Pancreas (tissue), 10 donors: ENCODE measurements around the gene KRABD2.

ENCODE experiments used
- ATAC-seq, 4 donors: fragments of 200-7000 bp; cut with Tn5 transposase; one replicate each; pipeline versions ENCODE4 v1.8.0 to v1.9.1; 2020; ENCODE audit warnings: mild to moderate bottlenecking in 4 of 4, moderate library complexity in 4 of 4
- DNase-seq, 6 donors: peaks; one replicate each; pipeline ENCODE4 v3.0.0-alpha.2; 2020
- FAIRE-seq: peaks from 2 replicates; lab custom pipeline; 2012; peaks lifted over from hg19 to GRCh38; lab: Jason Lieb, UNC
- H3K27ac ChIP-seq, 4 donors: fragments of 200-600 bp; sonication (generic); 1 replicate in 3 of 4; 2 replicates in 1 of 4; pipeline versions ENCODE4 v1.5.0 to v1.8.0; 2020
- H3K27me3 ChIP-seq, 4 donors: fragments of 200-600 bp; one replicate each; pipeline ENCODE4 v1.8.0; 2021
- H3K36me3 ChIP-seq, 3 donors: fragments of 200-600 bp; sonication (generic) in 1 of 3; one replicate each; pipeline versions ENCODE4 v1.5.0 to v1.8.0; 2020 to 2021
- H3K4me1 ChIP-seq, 3 donors: fragments of 200-600 bp; one replicate each; pipeline ENCODE4 v1.8.0; 2021
- H3K4me3 ChIP-seq, 4 donors: fragments of 200-600 bp; sonication (generic) in 2 of 4; one replicate each; pipeline versions ENCODE4 v1.5.0 to v1.8.0; 2020 to 2021
- H3K9me3 ChIP-seq, 4 donors: fragments of 200-600 bp; one replicate each; pipeline ENCODE4 v1.8.0; 2021
- whole genome bisulfite sequencing, 2 donors: extraction: QIAGEN DNeasy Blood & Tissue Kit; methylation state at CpG; one replicate each; pipeline ENCODE4 v1.1.7; 2013; 5-methylcytosine and 5-hydroxymethylcytosine counted together
- intact Hi-C, 3 donors: fragments of 100-400 bp; cut with DNase I; formaldehyde crosslinking; loops; one replicate each; pipeline versions ENCODE4 v1.11.1 to v1.14.2; 2022
- TF ChIP-seq, protein P1 (sequence below), 4 donors: fragments of 200-600 bp; sonication (generic) in 3 of 4; IDR thresholded peaks; one replicate each; pipeline versions ENCODE4 v1.5.0 to v1.8.0; 2021; ENCODE audit warnings: antibody characterized with exemption in 4 of 4
- donor health status: healthy with polysubstance abuse.
- donor health status: DM: no; HTN: no; CAD: no; lungs with moderate emphysema.
- donor health status: DM: no; HTN: no; CAD: no.
- donor health status: control.
- donor health status: control.
- donor health status: Bipolar disorder and iron deficiency.
- donor health status: DM: yes; HTN: yes; CAD: no.
- donor health status: DM: no; HTN: no; CAD: no.
- donor health status: DM: no; HTN: no; CAD: no.
- donor health status: DM: yes; HTN: yes; CAD: no.

KRABD2 gene

DNA sequence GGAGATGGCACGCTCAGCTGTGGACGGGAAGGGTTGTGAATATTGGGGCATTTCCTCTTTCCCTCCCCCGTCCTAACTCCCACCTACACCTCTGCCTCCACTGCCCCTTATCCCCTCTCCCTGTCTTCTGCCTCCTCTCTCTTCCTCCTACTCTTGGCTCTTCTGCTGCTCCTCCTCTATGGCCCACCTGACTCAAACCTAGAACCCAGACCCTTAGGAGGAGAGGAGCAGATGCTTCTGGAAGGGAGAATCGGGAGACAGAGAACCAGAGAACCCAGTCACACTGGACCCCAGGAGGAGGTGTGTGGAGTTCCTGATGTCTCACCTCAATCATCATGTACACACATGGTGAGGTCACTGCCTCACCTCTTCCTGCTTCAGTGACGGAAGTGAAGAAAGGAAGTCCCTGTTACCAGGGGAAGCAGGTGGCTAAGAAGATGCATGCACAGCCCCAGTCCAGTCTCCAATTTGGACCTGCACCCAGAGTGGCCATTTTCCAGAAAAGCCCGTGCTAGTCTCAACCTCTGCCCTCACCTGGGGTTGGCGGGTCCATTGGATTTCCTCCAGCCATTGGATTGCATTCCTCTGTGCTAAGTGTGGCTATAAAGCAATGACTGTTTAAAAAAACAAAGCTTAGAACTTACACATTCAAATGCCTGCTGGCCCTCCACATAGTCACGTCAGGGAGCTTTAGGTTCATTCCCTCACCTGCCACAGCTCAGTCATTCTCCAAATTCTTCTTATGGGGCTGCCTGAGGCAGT, 17.1 kb upstream of the KRABD2 start:
- Histone ChIP-seq H3K27me3 (peaks cover 0 to under 1% (median 0%) of the 10 kb centered on the region in 4 donors), H3K36me3 (no peaks in the 10 kb centered on the region), H3K9me3 (no peaks in the 10 kb centered on the region), H3K27ac (no peak overlapping the region), H3K4me1 (no peaks in the 10 kb centered on the region), H3K4me3 (no peak overlapping the region)
- peak in 3 of 4 donors; percentile 31 to 54 (median 44) for ATAC-seq
- 48 to 49% methylated on average over 8 of the region's 8 CpGs for WGBS, 2 donors
- DNase-seq = no peak
- TF ChIP-seq, protein P1, sequence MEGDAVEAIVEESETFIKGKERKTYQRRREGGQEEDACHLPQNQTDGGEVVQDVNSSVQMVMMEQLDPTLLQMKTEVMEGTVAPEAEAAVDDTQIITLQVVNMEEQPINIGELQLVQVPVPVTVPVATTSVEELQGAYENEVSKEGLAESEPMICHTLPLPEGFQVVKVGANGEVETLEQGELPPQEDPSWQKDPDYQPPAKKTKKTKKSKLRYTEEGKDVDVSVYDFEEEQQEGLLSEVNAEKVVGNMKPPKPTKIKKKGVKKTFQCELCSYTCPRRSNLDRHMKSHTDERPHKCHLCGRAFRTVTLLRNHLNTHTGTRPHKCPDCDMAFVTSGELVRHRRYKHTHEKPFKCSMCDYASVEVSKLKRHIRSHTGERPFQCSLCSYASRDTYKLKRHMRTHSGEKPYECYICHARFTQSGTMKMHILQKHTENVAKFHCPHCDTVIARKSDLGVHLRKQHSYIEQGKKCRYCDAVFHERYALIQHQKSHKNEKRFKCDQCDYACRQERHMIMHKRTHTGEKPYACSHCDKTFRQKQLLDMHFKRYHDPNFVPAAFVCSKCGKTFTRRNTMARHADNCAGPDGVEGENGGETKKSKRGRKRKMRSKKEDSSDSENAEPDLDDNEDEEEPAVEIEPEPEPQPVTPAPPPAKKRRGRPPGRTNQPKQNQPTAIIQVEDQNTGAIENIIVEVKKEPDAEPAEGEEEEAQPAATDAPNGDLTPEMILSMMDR (IDR thresholded peaks at IDR 0.05) = no peak
- intact Hi-C loops = no loop called here
- no peak for FAIRE-seq

DNA sequence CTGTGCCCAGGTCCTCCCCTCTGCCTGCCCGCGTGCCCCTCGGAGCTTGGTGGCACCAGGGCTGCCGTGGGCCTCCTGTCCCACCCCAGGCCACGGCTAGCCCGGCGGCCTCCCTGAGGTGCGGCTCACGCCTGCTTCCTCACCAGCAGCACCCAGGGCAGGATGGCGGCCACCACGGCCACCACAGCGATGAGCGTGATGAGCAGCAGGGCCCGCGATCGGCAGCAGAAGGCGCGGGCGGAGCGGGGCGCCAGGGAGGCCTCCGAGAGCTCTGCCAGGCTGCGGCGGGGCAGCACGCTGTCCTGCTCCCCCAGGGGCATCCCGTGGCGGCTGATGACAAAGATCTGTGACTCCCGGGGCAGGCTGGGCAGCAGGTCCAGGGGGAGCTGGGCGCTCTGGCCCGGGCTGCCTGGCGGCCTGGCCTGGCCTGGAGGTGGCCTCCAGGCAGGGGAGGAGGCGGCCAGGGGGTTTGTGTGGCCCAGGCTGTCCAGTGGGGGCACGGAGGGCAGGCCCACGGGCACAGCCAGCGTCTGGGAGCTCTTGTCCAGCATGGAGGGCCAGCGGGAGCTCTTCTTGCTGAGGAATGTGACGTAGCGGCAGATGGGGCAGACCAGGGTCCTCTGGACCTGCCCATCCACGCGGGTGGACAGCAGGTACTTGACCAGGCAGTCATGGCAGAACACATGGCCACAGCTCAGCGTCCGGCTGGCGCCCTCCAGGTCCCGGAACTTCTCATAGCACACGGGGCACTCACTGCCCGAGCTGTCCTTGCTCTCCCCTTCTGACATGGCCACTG, 16.4 kb upstream of the KRABD2 start:
- Histone ChIP-seq H3K9me3 (no peaks in the 10 kb centered on the region), H3K4me1 (no peaks in the 10 kb centered on the region), H3K4me3 (no peak overlapping the region), H3K27me3 (no peaks in the 10 kb centered on the region), H3K27ac (no peak overlapping the region), H3K36me3 (no peaks in the 10 kb centered on the region)
- intact Hi-C loops = no loop called here
- TF ChIP-seq, protein P1 (IDR thresholded peaks at IDR 0.05) = no peak
- DNase-seq = peak in 1 of 6 donors; percentile 65
- FAIRE-seq = no peak
- WGBS, 2 donors = 74 to 84% methylated on average over 30 to 46 of the region's 46 CpGs
- ATAC-seq = no peak

DNA sequence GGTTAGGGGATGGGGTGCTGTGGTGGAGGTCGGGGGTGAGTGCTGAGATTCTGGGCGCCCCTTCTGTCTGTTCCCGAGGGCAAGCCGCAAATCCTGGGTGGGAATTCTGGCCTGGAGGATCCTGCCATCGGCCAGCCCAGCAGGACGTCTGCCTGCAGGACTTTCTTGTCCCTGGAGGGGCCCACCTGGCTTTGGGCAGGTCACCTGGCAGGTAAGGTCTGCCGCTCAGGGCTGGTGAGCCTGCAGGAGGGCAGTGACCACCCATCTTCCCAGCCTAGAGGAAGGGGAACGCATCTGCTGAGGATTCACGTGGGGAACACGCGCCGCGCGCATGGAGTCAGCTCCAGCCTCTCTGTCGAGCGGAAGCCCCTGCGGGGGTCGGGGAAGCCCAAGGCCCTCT, 15.8 kb upstream of the KRABD2 start:
- TF ChIP-seq, protein P1 (IDR thresholded peaks at IDR 0.05) = no peak
- intact Hi-C loops = no loop called here
- Histone ChIP-seq H3K4me1 (no peaks in the 10 kb centered on the region), H3K36me3 (no peaks in the 10 kb centered on the region), H3K27me3 (no peaks in the 10 kb centered on the region), H3K4me3 (no peak overlapping the region), H3K9me3 (no peaks in the 10 kb centered on the region), H3K27ac (no peak overlapping the region)
- DNase-seq = no peak
- FAIRE-seq = no peak
- 46 to 59% methylated on average over 16 to 18 of the region's 18 CpGs for WGBS, 2 donors
- no peak for ATAC-seq

DNA sequence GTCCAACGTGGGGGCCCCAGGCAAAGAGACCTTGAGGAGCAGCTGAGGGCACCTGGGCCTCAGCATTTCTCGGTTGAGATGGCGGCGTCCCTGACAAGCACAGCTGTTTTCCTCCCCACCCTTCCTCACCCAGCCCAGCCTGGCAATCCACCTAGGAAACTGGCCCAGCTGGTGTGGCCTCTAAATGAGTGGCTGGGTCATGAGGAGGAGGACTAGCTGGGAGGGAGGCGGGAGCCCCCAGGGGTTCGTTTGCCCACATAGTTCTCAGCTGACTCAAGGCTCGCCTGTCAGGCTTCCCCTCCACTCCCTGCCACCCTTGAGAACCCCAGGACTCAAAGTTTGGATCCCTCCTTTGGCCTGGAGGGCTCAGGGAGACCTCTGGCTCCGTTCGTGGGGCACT, 15.2 kb upstream of the KRABD2 start:
- intact Hi-C loops = no loop called here
- FAIRE-seq (no peak), ATAC-seq (no peak), DNase-seq (no peak)
- Histone ChIP-seq H3K4me3 (no peak overlapping the region), H3K27ac (no peak overlapping the region), H3K36me3 (no peaks in the 10 kb centered on the region), H3K9me3 (no peaks in the 10 kb centered on the region), H3K27me3 (no peaks in the 10 kb centered on the region), H3K4me1 (no peaks in the 10 kb centered on the region)
- WGBS, 2 donors = 21 to 28% methylated on average over 9 of the region's 9 CpGs
- TF ChIP-seq, protein P1 (IDR thresholded peaks at IDR 0.05) = no peak
